DND-41 (cell line): Measurements from ENCODE around the gene NELFE.
"Not testable (repeated sequence)": the region's sequence is repeated elsewhere in the genome, so short reads cannot be mapped to it uniquely, and the experiment has no call there.

Experiments
- CTCF ChIP-seq: IDR thresholded peaks from 2 replicates; pipeline ENCODE4 v1.5.1; 2012; ENCODE audit warnings: borderline replicate concordance, low read length, moderate library complexity, mild to moderate bottlenecking; ENCODE audit not compliant: poor library complexity, severe bottlenecking; ENCODE audit errors: extremely low read depth
- EZH2 ChIP-seq: IDR thresholded peaks from 3 replicates; pipeline ENCODE4 v1.6.1; 2012; ENCODE audit warnings: borderline replicate concordance, low read depth, mild to moderate bottlenecking, moderate library complexity, low read length, inconsistent platforms; ENCODE audit not compliant: severe bottlenecking

- TF ChIP-seq CTCF, EZH2: not testable (repeated sequence)
Observed at GRCh38 chr6:31980195-31980876, 21.6 kb upstream of the NELFE start.
